ENCODE results near the gene PHETA2. TPM values are rescaled to one million over a fixed set of nuclear protein-coding genes. Genes with fewer than 3 reads are reported as not detected.

PHETA2 gene
- total and polyA plus RNA-seq, 7 donors = 13.2 to 18.0 (median 14.6) TPM

DNA sequence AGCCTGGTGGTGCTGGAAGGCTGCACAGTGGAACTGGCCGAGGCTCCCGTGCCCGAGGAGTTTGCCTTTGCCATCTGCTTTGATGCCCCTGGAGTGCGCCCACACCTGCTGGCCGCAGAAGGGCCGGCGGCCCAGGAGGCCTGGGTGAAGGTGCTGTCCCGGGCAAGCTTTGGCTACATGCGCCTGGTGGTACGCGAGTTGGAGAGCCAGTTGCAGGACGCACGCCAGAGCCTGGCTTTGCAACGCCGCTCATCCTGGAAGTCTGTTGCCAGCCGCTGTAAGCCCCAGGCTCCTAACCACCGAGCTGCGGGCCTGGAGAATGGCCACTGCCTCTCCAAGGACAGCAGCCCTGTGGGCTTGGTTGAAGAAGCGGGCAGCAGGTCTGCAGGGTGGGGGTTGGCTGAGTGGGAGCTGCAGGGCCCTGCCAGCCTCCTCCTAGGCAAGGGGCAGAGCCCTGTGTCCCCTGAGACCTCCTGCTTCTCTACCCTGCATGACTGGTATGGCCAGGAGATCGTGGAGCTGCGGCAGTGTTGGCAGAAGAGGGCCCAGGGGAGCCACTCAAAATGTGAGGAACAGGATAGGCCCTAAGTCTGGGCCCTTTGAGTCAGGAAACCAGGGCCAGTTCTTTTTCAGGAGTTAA, 3.6 kb downstream of the PHETA2 start:
- DNase-seq = no peak
- intact Hi-C loops (cut with DNase I) = loop anchor here (5.0 to 10.0 kb wide), 2 partner anchors 290 to 393 kb away; partner anchors contain the start of gene SNU13
- Histone ChIP-seq H3K27ac (peak overlapping the region; percentile 93 to 99 (median 98)), H3K4me1 (peaks cover 0 to 61% (median 49%) of the 10 kb centered on the region in 4 donors), H3K27me3 (no peaks in the 10 kb centered on the region), H3K4me3 (no peak overlapping the region), H3K36me3 (peaks cover 0 to 29% (median 9%) of the 10 kb centered on the region in 4 donors), H3K9me3 (no peaks in the 10 kb centered on the region)
- TF ChIP-seq, protein P1, sequence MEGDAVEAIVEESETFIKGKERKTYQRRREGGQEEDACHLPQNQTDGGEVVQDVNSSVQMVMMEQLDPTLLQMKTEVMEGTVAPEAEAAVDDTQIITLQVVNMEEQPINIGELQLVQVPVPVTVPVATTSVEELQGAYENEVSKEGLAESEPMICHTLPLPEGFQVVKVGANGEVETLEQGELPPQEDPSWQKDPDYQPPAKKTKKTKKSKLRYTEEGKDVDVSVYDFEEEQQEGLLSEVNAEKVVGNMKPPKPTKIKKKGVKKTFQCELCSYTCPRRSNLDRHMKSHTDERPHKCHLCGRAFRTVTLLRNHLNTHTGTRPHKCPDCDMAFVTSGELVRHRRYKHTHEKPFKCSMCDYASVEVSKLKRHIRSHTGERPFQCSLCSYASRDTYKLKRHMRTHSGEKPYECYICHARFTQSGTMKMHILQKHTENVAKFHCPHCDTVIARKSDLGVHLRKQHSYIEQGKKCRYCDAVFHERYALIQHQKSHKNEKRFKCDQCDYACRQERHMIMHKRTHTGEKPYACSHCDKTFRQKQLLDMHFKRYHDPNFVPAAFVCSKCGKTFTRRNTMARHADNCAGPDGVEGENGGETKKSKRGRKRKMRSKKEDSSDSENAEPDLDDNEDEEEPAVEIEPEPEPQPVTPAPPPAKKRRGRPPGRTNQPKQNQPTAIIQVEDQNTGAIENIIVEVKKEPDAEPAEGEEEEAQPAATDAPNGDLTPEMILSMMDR (IDR thresholded peaks at IDR 0.05) = no peak
- TF ChIP-seq POLR2AphosphoS5 (IDR thresholded peaks at IDR 0.05) = no peak
- TF ChIP-seq EP300 (IDR thresholded peaks at IDR 0.05) = no peak
- no peak for TF ChIP-seq POLR2A (IDR thresholded peaks at IDR 0.05)
- 91 to 95% methylated on average over 21 of the region's 21 CpGs for WGBS, 2 donors

DNA sequence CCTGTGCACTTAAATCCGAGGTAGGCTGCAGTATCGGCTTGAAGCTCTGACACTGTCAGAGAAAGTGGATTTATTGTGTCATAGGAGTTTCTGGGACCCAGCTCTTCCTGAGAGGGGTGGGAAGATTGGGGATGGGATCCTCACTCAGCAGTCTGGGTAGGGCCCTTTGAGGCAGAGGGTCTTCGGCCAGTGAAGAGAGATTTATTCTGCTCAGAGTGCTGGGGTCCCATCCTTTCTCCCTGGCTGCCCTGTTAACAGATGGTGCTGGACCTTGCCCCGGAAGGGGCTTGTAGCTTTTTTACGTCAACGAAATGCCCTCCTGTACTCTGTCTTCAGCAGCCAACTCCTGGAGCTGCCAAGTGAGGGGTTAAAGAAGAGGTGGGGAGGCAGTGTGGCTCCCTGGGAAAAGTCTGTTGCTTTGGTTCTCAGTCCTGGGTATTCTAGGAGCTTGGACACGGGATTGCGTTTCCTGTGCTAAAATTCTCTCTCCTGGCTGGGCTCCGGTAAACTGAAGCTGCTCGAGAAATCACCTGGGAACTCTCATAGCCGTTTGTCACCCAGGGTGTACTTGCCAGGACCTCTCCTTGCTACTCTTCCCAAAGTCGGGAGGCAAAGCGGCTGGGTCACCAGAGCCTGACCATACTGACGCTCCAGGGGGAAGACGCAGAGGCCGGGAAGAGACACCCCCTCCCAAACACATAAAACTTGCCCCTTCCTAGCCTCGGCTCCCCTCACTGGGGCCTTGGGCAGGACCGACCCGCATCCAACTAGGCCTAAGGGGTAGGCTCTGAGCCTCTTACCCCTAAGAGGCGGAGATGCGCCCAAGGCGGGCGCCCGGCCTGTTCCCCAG, 4.6 kb downstream of the PHETA2 start:
- H3K4me3 ChIP-seq = peak overlapping the region; percentile 43 to 68 (median 63)
- H3K36me3 ChIP-seq = peaks cover 0 to 40% (median 11%) of the 10 kb centered on the region in 4 donors
- H3K4me1 ChIP-seq = peaks cover 0 to 56% (median 44%) of the 10 kb centered on the region in 4 donors
- TF ChIP-seq POLR2AphosphoS5 (IDR thresholded peaks at IDR 0.05) = no peak
- no peak for TF ChIP-seq POLR2A (IDR thresholded peaks at IDR 0.05)
- TF ChIP-seq, protein P1 (IDR thresholded peaks at IDR 0.05) = no peak
- no peak for TF ChIP-seq EP300 (IDR thresholded peaks at IDR 0.05)
- 23 to 54% methylated on average over 24 of the region's 24 CpGs for WGBS, 2 donors
- DNase-seq = no peak
- no peaks in the 10 kb centered on the region for H3K9me3 ChIP-seq
- H3K27ac ChIP-seq = peak overlapping the region; percentile 93 to 99 (median 98)
- no peaks in the 10 kb centered on the region for H3K27me3 ChIP-seq
- intact Hi-C loops (cut with DNase I) = loop anchor here (5.0 to 10.0 kb wide), 2 partner anchors 289 to 394 kb away; partner anchors contain the start of gene SNU13

DNA sequence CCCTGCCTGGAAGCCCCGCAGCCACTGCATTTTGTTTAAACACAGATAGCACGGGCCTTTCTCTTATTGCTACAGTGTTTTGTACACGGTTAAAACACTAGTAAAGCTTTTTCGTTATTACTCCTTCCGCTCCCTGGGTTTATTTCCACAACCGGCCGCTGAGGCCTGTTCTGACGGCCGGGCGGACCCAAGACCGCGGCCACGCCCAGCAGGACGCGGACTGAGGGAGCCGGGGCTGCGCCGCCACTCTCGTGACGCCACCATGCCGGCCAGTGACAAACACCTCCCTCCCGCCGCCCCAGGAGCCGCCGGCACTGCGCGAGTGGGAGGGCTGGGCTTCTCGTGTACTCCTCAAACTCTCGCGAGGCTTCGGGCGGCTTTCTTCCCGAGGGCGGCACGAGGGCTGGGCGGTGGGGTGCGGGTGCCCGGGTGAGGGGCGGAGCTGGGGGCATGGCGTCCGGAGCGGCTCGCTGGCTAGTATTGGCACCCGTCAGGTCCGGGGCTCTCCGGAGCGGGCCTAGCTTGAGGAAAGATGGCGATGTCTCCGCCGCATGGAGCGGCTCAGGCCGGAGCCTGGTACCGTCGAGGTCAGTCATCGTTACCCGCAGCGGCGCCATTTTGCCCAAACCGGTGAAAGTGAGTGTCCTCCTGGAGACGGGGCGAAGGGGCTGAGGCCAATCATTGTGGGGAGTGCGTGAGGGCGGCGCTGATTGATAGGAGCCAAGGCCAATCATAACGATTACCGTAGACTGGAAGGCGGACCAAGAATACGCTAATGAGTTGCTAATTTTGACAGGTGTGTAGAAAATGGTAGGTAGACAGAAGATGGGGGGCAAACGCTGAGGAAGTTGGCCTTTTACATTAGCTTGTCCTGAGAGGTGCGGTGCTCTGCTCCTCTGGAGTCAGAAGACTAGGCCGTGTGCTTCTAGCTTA, 5.5 kb downstream of the PHETA2 start, which contains the start of gene SMDT1:
Gene SMDT1 (plus strand): TSS at position 382 of the 933 bp plus-strand sequence. CDS start 69 bp downstream, at position 451.
- no peaks in the 10 kb centered on the region for H3K9me3 ChIP-seq
- H3K4me1 ChIP-seq = peaks cover 0 to 48% (median 39%) of the 10 kb centered on the region in 4 donors
- intact Hi-C loops (cut with DNase I) = loop anchor here (1.0 to 10.0 kb wide), 3 partner anchors 11 to 395 kb away; partner anchors contain the start of genes NDUFA6 and SNU13
- no peaks in the 10 kb centered on the region for H3K27me3 ChIP-seq
- peak; percentile 100 for DNase-seq
- peaks cover 1 to 49% (median 15%) of the 10 kb centered on the region in 4 donors for H3K36me3 ChIP-seq
- H3K4me3 ChIP-seq = peak within 1 kb of the TSS; percentile 61 to 68 (median 63)
- TF ChIP-seq POLR2AphosphoS5 (IDR thresholded peaks at IDR 0.05) (peak; percentile 81 to 96 (median 94)), POLR2A (IDR thresholded peaks at IDR 0.05) (peak; percentile 93 to 95), EP300 (IDR thresholded peaks at IDR 0.05) (peak in 1 of 4 donors; percentile 44)
- TF ChIP-seq, protein P1 (IDR thresholded peaks at IDR 0.05) = no peak
- H3K27ac ChIP-seq = peak within 1 kb of the TSS; percentile 93 to 99 (median 98)
- 0% methylated on average over 71 of the region's 71 CpGs for WGBS, 2 donors

DNA sequence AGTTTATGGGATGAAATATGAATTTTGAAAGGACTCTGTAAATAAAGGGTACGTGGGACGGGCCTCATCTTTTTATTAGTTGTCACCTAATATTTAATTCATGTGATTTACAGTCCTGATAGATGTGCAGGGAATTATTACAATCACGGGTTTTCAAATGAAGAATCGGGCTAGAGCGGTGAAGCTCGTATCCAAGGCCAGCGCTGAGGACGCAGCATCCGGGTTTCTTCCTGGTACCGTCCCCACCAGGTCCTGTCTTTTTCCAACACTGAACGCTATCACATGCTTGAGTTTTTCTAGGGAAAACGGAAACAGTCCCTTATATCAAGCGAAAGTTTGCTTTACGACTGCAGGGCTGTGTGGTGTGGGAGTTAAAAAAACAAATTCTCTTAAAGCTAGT, 6.2 kb downstream of the PHETA2 start:
- Histone ChIP-seq H3K36me3 (peaks cover 4 to 56% (median 20%) of the 10 kb centered on the region in 4 donors), H3K4me3 (peak overlapping the region; percentile 61 to 68 (median 63)), H3K27me3 (no peaks in the 10 kb centered on the region), H3K27ac (peak overlapping the region; percentile 93 to 99 (median 98)), H3K4me1 (peaks cover 0 to 41% (median 32%) of the 10 kb centered on the region in 4 donors), H3K9me3 (no peaks in the 10 kb centered on the region)
- intact Hi-C loops (cut with DNase I) = loop anchor here (1.0 kb wide), 1 partner anchor 10 kb away; the partner anchor contains the start of gene NDUFA6
- WGBS, 2 donors = 1 to 2% methylated on average over 14 of the region's 14 CpGs
- DNase-seq = no peak
- TF ChIP-seq, protein P1 (IDR thresholded peaks at IDR 0.05) = no peak
- no peak for TF ChIP-seq POLR2AphosphoS5 (IDR thresholded peaks at IDR 0.05)
- TF ChIP-seq EP300 (IDR thresholded peaks at IDR 0.05) = no peak
- TF ChIP-seq POLR2A (IDR thresholded peaks at IDR 0.05) = no peak

Measured in sigmoid colon (tissue), 7 donors.